Inflammatory macrophage treated with lipopolysaccharide for 4 hours (primary cell): ENCODE results near the gene NAA80.
"Not testable (repeated sequence)": the region's sequence is repeated elsewhere in the genome, so short reads cannot be mapped to it uniquely, and the experiment has no call there.

Experiments used
- DNase-seq: peaks from one replicate; pipeline ENCODE4 v3.0.0-alpha.2; 2020

The NAA80 gene

DNA sequence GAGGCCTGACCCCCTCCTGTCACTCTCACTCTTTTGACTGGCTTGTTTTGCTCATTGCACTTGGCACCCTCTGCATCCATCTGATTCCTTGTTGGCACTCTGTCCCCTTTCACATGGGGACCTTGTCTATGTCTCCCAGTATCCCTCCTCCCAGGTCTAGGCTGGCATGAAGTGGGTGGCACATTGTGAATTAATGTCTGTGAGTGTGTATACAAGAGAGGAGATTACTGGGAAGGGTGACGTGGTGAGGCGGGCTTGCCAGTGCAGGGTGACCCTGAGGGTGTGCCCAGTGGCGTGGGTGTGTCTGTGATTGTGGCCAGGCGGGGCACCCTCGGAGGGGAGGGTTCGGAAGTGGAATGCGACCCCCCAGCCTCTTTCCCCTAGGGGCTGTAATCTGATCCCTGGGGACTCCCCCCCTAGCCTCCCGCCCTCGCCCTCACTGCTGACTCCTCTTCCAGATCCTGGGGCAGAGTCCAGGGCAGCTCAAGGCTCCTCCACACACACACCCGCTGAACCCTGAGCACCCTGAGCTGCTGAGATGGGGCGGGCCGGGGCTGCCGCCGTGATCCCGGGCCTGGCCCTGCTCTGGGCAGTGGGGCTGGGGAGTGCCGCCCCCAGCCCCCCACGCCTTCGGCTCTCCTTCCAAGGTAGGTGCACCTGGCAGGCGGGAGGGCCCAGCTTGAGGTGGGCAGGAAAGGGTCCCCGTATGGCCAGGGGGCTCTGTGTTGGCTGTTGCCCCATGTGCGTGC, 30.3 kb downstream of the NAA80 start, which contains the start of gene SEMA3B:
Gene SEMA3B, plus strand, starts transcription at position 445 of the 749 bp plus-strand sequence. Its CDS starts 94 bp downstream, at position 539.
- DNase-seq: no peak

DNA sequence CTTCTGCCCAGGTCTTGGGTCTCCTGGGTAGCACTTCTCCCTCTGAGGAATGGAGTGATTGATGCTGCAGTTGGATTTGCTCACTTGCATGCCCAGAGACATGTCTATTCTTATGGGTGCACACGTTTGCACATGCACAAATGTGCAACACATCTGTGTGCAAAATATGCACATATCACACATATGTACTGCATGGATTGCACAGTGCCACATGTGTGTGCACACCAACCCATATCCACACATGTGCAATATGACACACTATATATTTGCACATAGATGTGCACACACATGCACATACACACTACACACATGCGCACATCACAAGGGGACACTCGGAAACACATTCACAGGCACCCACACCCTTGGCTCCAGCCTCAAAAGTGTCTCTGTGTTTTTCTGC, 30.9 kb downstream of the NAA80 start:
- no peak for DNase-seq

DNA sequence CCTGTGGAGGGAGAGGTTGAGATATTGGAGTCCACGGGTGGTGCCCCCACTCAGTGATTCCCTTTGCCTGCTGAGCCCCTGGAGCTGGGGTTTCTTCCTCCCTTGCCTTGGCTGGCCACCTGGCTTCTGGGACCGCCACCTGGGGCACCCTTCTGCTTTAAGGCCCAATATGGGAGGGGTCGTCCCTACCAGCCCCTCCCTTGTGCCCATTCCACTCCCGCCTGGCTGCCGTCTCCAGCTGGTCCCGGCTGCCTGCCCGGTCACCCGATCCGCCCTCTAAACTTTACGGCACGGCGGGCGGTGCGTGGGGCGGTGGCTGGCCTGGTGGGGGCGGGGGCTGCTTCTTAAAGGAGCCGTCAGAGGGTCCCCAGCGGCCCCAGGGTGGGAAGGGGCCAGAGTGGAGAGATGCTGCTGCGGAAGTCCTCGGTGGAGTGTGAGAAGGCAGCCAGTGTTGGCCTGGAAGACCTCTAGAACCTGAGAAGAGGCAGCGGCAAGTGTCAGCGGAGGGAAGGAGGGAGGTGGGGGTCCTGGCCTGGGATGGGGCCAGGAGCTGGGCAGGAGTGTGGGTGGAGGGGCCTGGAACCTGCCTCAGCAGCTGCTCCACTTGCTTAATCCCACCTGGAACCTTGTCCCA, 31.8 kb downstream of the NAA80 start:
- DNase-seq: no peak

DNA sequence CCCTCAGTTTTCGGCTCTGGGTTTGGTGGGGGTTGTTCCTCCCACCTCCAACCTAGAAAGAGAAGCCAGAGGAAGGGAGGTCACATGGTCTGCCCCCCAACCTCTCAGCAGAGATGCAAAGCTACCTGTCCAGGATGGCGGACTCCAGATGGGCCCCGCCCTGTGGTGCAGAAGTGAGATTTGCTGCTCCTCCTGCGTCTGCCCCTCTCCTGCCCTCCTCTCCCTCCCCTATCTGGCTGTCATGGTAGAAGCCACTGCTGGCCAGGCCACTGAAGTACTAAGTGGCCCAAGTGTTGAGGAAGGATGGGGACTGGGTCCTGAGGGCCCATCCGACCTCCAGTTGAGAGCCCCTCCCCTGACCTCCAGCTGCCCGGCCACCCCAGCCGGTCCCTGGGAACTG, 32.4 kb downstream of the NAA80 start:
- DNase-seq: no peak

DNA sequence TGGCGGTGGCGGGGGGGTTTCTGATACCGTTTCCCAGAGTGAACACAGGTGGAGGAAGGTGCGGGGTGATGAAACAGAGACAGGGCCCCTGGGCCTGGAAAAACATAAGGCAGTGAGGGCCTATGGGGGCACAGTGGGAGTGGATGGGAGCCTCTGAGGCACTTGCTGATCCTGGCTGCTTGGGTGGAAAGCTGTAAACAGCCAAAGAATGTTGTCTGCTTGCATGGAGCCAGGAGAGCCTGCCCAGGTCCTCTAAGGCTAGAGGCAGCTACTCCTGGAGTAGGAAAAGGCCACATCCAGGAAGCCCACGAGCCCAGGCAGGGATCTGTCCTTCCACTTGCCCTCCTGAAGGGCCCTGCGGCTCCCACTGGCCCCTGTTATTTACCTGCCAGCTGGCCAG, 33.2 kb downstream of the NAA80 start:
- DNase-seq: no peak

DNA sequence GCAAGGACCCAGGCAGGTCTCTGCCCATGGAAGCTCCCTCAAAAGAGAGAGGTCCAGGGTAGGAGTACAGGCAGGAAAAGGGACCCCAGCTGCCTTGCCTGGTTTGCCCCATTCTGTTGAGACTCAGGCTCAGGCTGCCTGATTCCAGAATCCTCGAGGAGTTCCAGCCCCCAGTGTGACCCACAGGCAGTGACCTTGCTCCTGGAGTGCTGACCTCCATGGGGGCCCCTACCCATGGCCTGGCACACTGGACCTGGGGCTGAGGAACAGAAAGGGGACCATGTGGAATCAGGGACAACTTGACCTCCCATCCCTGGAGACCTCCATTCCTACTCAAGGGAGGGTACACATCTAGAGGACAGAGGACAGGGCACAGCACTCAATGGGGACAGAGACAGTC, 33.6 kb downstream of the NAA80 start:
- no peak for DNase-seq

DNA sequence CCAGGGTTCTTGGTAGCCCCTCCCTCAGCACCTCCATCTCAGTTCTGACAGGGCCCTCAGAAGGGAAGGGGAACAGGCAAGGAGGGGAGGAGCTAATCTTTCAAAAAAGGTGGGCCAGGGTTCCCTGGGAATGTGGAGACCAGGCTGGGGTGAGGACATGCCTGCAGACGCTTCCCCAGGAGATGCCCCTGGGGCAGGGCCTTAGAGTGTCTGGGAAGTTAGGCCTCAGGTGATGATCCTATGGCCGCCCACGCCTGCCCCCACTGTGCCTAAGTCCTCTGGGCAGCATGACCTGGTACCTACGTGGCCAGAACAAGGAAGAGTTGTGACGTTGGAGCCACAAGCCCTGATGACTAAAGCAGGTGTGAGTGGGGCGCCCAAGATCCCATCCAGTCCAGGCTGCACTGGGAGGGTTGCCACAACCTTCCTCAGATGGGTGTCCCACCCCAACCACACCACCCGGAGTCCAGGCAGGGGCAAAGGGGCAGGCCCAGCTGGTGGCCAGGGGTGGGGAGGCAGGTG, 34.2 kb downstream of the NAA80 start:
- no peak for DNase-seq

DNA sequence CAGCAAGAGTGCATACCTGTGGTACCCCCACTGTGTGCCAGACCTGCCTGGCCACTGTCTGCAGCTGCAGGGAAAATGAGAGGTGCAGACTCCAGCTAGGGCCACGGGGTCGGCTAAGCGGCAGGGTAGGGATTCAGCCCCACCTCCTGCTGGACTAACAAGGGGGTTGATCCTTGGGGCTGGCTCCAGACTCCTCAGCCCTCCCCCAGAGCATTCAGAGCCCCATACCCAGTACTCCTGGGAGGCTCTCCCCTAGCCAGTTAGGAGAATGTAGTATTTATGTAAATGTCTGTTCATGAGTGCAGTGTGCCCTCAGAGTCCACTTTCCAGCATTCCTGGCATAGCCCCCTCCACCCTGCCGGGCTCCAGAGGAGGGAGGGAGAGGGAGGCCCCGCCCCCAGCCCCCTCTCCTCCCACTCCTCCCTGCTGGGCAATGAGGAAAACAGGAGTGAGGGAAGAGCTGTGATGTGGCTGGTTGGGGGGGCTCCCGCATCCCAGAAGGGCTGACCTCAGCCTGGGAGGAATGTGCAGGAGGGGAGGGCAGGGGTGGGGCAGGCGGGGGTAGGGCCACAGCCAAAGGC, 34.7 kb downstream of the NAA80 start:
- DNase-seq: no peak

DNA sequence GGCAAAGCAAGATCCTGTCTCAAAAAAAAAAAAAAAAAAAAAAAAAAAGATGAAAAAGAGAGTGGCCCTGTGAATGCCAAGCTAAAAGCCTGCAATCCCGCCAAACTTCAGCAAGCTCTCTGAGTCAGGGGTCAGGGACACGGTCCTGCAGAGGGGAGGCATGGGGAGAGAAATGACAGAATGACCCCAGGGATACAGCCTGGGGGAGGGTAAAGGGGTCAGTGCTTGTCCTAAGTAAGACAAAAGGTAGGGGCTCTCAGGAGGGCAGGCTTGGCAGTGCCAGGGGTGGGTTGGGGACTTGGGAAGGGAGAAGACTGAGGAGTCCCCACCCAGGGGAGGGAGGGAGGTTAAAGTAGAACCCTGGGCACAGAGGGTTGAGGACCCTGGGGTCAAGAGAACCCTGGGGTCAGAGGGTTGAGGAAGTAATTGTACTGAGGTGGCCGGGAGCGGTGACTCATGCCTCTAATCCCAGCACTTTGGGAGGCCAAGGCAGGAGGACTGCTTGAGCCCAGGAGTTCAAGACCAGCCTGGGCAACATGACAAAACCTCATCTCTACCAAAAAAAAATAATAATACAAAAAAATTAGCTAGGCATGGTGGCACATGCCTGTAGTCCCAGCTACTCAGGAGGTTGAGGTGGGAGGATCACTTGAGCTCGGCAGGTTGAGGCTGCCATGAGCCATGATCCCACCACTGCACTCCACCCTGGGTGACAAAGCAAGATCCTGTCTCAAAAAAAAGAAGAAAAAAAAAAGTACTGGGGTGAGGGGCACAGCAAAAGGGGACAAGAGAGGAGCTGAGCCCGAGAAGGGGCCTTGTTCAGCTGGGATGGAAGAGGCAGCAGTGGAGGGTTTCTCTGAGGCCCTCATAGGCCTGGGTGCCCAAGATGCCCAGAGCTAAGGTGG, 35.5 kb downstream of the NAA80 start:
- no peak for DNase-seq

DNA sequence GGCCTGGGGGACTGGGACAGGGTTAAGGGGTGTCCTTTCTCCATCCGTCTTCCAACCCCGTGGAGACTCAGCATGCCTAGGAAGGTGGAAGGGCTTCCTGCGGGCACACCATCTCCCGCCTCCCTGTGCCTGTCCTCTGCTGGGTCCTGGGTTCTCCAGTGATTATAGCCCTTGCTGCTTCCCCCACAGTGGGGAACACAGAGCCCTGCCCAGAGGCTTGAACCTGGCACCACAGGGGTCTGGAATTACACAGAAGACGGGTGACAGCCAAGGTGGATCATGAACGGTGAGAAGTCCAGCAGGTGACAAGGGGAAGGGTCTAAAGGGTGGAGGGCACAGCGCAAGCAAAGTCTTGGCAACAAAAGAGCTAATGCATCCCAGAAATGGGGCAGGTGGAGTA, 36.4 kb downstream of the NAA80 start:
- no peak for DNase-seq

DNA sequence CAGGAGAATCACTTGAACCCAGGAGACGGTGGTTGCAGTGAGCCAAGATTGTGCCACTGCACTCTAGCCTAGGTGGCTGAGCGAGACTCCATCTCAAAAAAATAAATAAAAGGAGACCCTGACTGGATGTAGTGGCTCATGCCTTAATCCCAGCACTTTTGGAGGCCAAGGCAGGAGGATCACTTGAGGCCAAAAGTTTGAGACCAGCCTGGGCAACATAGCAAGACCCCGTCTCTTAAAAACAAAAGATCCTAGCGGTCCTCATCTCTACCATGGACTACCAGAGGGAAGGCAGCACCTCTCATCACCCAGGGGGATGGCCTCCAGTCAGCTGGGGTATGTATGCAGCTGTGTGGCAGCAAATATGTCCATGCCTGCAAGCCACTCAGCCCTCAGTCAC, 37.0 kb downstream of the NAA80 start:
- not testable (repeated sequence) for DNase-seq

DNA sequence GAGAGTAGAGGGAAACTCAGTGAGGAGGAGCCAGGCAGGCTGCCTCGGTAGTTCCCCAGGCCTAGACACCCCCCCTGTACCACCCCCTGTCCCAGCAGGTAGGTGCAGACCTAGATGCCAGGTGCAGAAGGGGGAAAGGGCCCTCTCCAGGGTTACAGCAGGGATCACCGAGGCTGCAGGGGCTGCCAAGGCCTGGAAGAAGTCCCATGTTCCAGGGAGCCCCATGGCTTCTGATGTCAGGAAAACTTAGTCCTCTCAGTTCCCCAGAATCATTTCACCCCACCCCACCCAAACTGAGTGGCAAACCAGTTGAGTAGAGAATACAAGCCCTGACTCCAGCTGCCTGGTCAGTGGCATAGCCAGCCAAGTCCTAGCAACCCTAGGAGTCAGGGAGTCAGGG, 37.7 kb downstream of the NAA80 start:
- DNase-seq: no peak

DNA sequence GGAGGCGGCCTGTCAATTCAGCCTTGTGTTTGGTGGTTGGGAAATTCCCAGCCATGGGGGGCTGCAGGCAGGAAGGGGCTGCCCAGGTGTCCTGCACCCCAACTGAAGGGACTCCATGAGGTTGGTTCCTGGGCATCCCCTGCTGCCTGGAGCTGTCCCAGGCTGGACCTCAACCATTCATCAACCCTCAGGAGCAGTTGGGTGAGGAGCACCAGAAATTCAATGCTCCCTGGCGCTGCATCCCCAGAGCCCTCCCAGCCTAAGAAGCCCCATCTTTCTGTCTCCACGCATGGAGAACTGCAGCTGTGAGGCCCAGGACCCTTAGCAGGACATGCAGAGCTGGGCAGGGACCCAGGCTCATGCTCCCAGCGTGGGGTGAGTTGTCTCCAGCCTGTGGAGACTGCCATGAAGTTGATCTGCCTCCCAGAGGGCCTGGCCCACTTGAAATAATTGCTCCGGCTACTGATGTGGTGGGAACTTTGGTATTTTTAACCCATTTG, 38.2 kb downstream of the NAA80 start:
- DNase-seq: no peak

DNA sequence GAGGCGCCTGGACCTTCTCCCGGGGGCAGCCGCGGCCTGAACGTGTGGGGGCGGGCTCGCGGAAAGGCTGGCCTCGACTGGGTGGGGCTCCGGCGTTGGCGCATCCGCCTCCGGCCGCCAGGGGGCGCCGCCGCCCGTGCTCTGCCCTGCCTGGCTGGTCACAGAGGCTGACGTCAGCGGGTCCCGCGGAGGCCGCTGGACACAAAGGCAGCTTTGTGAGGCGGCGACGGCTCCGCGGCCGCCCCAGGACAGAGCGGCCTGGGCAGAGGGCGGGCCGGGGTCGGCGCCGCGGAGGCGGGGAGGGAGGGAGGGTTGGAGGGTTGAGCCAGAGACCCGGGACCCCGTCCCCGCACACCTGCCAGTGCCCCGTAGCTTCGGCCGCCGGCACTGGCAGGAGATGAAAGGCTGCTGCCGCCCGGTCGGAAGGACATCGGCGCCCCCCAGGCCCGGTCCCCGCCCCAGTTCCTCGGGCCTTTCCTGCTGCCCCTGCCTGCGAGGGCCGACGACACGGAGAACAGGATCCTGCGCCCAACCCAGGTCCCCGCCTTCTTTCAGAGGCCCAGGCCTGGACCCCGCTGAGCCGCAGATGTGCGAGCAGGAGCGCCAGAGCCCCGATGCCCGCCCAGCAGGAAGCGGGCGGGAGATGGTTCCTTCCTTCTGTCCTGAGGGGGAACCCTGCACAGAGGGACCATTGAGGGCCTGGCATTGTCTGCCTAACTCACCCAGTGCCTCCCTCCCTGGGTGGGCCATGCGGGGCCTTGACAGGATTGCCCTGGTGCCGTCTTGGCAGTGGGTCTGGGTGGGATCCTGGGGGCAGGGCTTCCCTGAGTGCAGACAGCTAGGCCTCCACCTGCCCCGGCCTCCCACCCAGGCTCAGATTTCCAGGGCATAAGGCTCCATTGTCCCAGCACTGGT, 38.9 kb downstream of the NAA80 start:
- peak; percentile 90 for DNase-seq

DNA sequence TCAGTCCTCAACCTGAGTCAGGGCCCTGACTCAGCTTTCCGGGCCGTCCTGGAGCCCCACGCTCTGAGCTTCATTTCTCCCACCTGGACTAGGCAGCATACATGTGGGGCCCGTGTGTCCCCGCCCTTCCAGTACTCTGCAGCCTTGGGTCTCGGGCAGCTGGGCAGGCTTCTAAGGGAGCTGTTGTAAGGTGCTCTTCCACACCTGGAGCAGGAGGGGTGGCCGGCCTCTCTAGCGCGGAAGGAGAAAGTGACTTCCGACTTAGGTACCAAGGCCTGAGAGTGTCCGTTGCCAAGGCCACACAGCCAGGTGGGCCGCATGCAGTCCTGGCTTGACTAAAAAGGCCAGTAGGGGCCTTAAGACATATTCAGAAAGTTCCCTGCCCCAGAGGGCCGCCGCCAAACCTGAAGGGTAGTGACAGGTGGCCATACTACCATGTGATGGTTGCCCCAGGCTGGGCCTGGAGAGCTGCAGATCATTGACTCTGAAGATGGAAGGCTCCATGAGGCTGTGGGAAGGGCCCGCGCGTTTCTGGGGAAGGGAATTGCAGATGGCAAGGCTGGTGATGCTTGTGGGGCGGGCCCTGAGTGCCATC, 39.7 kb downstream of the NAA80 start:
- DNase-seq: no peak

DNA sequence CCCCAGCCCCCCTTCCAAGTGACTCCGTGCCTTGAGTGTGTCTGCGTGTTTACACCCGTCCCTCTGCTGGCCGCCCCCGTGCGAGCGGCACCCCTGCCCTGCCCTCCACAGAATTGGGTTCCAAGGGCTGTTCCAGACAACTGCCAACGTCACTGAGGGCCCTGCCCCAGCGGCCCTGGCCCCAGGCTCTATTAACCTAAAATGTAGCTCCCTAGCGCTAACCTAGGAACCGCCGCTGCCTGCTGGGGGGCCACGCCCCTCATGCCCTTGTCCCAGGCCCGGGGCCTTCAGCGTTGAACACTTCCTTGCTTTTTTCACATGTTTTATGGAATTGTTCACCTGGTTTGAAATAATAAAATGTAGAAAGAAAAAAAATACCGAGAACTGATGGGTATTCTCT, 40.2 kb downstream of the NAA80 start:
- no peak for DNase-seq

DNA sequence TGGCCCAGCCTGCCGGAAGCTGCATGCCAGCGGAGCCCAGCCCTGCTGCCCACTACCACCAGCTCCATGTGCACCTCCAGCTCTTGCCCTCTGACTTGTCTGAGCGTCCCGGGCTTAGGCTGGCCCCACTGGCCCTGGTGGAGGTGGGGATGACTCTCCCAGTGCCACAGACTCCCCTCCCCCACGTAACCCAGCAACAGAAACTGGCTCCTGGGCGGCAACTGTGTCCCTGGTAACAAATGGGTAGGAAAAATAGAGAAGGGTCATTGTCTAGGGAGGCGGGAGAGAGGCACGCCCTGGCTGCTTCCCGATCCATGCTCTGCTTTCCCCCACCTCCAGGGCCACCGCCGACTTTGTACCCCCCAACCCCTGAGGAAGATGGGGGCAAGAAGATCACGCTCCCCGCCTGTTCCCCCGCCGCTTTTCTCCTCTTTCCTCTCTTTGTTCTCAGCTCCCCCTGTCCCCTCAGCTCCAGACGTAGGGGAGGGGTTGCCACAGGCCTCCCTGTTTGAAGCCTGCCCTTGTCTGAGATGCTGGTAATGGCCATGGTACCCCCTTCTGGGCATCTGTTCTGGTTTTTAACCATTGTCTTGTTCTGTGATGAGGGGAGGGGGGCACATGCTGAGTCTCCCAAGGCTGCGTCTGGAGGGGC, 41.0 kb downstream of the NAA80 start:
- DNase-seq: no peak

DNA sequence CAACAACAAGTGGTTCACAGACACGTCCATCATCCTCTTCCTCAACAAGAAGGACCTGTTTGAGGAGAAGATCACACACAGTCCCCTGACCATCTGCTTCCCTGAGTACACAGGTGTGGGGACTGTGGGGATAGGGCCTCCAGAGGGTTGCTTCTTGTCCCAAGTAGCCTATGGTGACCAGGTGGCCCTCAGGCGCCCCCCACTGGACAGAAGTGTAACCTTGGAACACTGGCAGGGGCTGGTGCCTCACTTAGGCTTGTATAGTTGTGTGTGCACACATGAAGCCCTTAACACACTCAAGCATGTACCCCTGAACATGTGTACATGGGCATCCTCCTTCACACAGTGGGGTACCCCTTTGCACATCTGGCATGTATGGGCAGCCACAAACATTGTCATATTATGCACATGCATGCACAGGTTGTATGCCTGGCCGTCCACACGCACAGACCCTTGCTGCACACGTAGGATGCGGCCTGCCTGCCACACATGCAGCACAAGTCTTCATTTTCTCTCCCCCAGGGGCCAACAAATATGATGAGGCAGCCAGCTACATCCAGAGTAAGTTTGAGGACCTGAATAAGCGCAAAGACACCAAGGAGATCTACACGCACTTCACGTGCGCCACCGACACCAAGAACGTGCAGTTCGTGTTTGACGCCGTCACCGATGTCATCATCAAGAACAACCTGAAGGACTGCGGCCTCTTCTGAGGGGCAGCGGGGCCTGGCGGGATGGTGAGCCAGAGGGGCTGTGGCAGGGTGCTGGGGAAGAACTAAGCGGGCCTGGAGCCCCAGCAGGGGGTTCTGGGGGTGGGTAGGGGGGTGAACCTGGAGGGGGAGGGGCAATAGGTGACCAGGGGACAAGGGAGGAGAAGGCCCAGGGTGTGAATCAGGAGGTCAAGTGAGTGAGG, 42.0 kb downstream of the NAA80 start:
- no peak for DNase-seq

DNA sequence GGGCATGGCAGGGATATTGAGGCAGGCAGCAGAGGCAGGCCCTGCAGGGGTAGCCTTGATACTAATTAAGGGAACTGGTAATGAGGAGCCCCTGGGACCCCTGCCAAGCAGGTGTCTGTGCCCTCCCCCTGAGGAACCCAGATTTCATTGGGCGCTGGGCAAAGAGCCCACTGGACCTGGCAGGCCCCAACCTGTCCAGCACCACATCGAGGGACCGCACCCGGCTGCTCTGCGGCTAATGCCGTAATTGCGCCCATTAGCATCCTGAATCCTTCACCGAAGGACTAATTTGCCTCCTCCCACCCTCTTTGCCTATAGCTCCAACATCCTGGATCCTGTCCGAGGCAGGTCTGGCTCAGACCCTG, 44.0 kb downstream of the NAA80 start:
- no peak for DNase-seq
